ENCODE data around the gene HELT.

DNA sequence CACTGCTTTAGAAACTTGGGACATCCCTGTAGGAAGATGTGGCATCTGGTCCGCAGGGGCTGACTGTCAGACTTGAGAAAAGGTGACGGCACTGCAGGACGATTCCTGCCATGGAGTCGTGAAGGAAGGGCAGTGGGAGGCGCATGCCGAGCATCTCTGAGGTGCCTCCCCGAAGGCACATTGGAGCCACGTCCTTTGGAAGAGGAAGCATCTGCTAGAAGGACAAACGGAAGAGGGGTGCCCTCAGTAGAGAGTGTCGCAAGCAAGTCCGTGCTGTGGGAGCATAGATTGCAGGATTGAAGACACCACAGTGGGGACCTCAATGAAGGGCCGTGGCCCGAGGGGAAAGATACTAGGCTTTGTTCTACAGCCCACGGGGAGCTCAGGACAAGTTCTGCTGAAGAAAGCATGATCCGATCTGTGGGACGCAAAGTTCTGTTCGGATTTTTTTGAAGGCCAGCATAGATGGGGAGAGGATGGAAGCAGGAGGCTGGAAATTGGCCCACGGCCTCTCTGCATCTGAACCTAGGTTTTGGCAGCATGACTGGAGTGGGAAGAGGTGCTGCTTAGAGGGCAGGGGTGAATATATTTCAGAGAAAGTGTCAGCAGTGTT, 24.2 kb upstream of the HELT start:
- TF ChIP-seq POLR2AphosphoS5 (IDR thresholded peaks at IDR 0.05; ENCODE audit: borderline replicate concordance, low read depth, low read length) (no peak), EZH2 (IDR thresholded peaks at IDR 0.05) (no peak), FOXP2 (optimal IDR thresholded peaks at IDR 0.05; ENCODE audit: control extremely low read depth, extremely low read length, insufficient read depth) (no peak)
